Mesenchymal stem cell (in vitro differentiated cells and primary cell): ENCODE data around the gene PLCB1.

Experiments used
- DNase-seq: peaks from one replicate; pipeline ENCODE4 v3.0.0-alpha.2; 2013
- H2AFZ ChIP-seq: one replicate; pipeline ENCODE4 v1.6.1; 2013; ENCODE audit warnings: low read depth, mild to moderate bottlenecking, control low read depth, inconsistent platforms, low read length, moderate library complexity
- H2AK5ac ChIP-seq: 2 replicates; pipeline ENCODE4 v1.6.1; 2013; ENCODE audit warnings: low read length, moderate library complexity, mild to moderate bottlenecking, inconsistent platforms; ENCODE audit not compliant: severe bottlenecking
- H2BK120ac ChIP-seq: one replicate; pipeline ENCODE4 v1.6.1; 2013; ENCODE audit warnings: low read depth, mild to moderate bottlenecking, inconsistent platforms, low read length, moderate library complexity
- H2BK12ac ChIP-seq, 2 experiments: one replicate each; pipeline ENCODE4 v1.6.1; 2013; ENCODE audit warnings: inconsistent platforms in 2 of 2, low read length in 2 of 2, mild to moderate bottlenecking in 2 of 2, moderate library complexity in 2 of 2, control low read depth in 1 of 2
- H2BK15ac ChIP-seq: one replicate; pipeline ENCODE4 v1.6.1; 2013; ENCODE audit warnings: mild to moderate bottlenecking, low read depth, inconsistent platforms; ENCODE audit not compliant: poor library complexity, severe bottlenecking
- H2BK5ac ChIP-seq: 2 replicates; pipeline ENCODE4 v1.6.1; 2013; ENCODE audit warnings: low read depth, mild to moderate bottlenecking, low read length, control low read depth, inconsistent platforms; ENCODE audit not compliant: poor library complexity, severe bottlenecking
- H3K14ac ChIP-seq, 2 experiments: one replicate each; pipeline ENCODE4 v1.6.1; 2013; ENCODE audit warnings: inconsistent platforms in 2 of 2, low read length in 2 of 2, control low read depth in 1 of 2, mild to moderate bottlenecking in 1 of 2, moderate library complexity in 1 of 2
- H3K18ac ChIP-seq, 2 experiments: one replicate each; pipeline ENCODE4 v1.6.1; 2013; ENCODE audit warnings: inconsistent platforms in 2 of 2, low read length in 2 of 2, control low read depth in 1 of 2, low read depth in 1 of 2, mild to moderate bottlenecking in 1 of 2
- H3K23ac ChIP-seq, 2 experiments: one replicate each; pipeline ENCODE4 v1.6.1; 2013; ENCODE audit warnings: inconsistent platforms in 2 of 2, low read length in 2 of 2, mild to moderate bottlenecking in 2 of 2, moderate library complexity in 2 of 2, control low read depth in 1 of 2
- H3K27ac ChIP-seq: 2 replicates; pipeline ENCODE4 v1.5.1; 2013; ENCODE audit warnings: mild to moderate bottlenecking, moderate library complexity, low read length, control low read depth, inconsistent platforms; ENCODE audit not compliant: poor library complexity, severe bottlenecking
- H3K27me3 ChIP-seq, 2 experiments: 2 replicates each; pipeline versions ENCODE4 v1.6.1 to v1.7.0; 2013; ENCODE audit warnings: low read length in 2 of 2, mild to moderate bottlenecking in 2 of 2, moderate library complexity in 2 of 2, control low read depth in 1 of 2, inconsistent platforms in 1 of 2; ENCODE audit not compliant: control insufficient read depth in 1 of 2, insufficient read depth in 1 of 2
- H3K36me3 ChIP-seq, 2 experiments: 2 replicates each; pipeline versions ENCODE4 v1.6.1 to v1.7.0; 2013; ENCODE audit warnings: low read length in 2 of 2, control low read depth in 1 of 2, inconsistent platforms in 1 of 2, low read depth in 1 of 2, mild to moderate bottlenecking in 1 of 2; ENCODE audit not compliant: insufficient read depth in 2 of 2, control insufficient read depth in 1 of 2
- H3K4ac ChIP-seq, 2 experiments: one replicate each; pipeline ENCODE4 v1.6.1; 2013; ENCODE audit warnings: inconsistent platforms in 2 of 2, low read length in 2 of 2, mild to moderate bottlenecking in 2 of 2, moderate library complexity in 2 of 2, control low read depth in 1 of 2, low read depth in 1 of 2
- H3K4me1 ChIP-seq: 2 replicates; pipeline ENCODE4 v1.6.1; 2013; ENCODE audit warnings: low read depth, low read length, control low read depth; ENCODE audit not compliant: control insufficient read depth, insufficient read depth
- H3K4me2 ChIP-seq: 2 replicates; pipeline ENCODE4 v1.6.1; 2013; ENCODE audit warnings: low read length, mild to moderate bottlenecking, inconsistent platforms; ENCODE audit not compliant: poor library complexity, severe bottlenecking
- H3K4me3 ChIP-seq, 2 experiments: 2 replicates each; pipeline versions ENCODE4 v1.5.1 to v1.7.0; 2013; ENCODE audit warnings: low read length in 2 of 2, mild to moderate bottlenecking in 2 of 2, control low read depth in 1 of 2, low read depth in 1 of 2; ENCODE audit not compliant: insufficient read depth in 1 of 2
- H3K79me1 ChIP-seq: replicated peaks from 2 replicates; pipeline ENCODE4 v1.6.1; 2013; ENCODE audit warnings: mild to moderate bottlenecking, control low read depth, low read length, inconsistent platforms; ENCODE audit not compliant: poor library complexity, severe bottlenecking
- H3K9ac ChIP-seq: 2 replicates; pipeline ENCODE4 v1.7.0; 2013; ENCODE audit warnings: mild to moderate bottlenecking, low read length, moderate library complexity
- H3K9me3 ChIP-seq: 2 replicates; pipeline ENCODE4 v1.7.0; 2013; ENCODE audit warnings: mild to moderate bottlenecking, low read length; ENCODE audit not compliant: control insufficient read depth
- H4K8ac ChIP-seq: one replicate; pipeline ENCODE4 v1.6.1; 2013; ENCODE audit warnings: inconsistent platforms, mild to moderate bottlenecking, low read length, moderate library complexity
- H4K91ac ChIP-seq: one replicate; pipeline ENCODE4 v1.6.1; 2013; ENCODE audit warnings: mild to moderate bottlenecking, low read length, inconsistent platforms
- WGBS: methylation state at CpG from one replicate; pipeline ENCODE4 v1.1.7; 2013; ENCODE audit warnings: mixed read lengths; 5-methylcytosine and 5-hydroxymethylcytosine counted together

The PLCB1 gene

GRCh38 chr20:8425802-8426201, 293.7 kb downstream of the PLCB1 start:
- no peak overlapping the region for H2AK5ac ChIP-seq
- H3K4ac ChIP-seq: no peak overlapping the region
- no peaks in the 10 kb centered on the region for H3K9me3 ChIP-seq
- H2BK5ac ChIP-seq: no peak overlapping the region
- no peak overlapping the region for H4K91ac ChIP-seq
- no peaks in the 10 kb centered on the region for H3K27me3 ChIP-seq
- no peak overlapping the region for H3K23ac ChIP-seq
- 100% methylated on average over 4 of the region's 4 CpGs for WGBS
- H2BK12ac ChIP-seq: no peak overlapping the region
- no peak overlapping the region for H3K14ac ChIP-seq
- no peak overlapping the region for H2BK15ac ChIP-seq
- H3K4me2 ChIP-seq: no peak overlapping the region
- no peaks in the 10 kb centered on the region for H3K79me1 ChIP-seq
- no peak overlapping the region for H2BK120ac ChIP-seq
- DNase-seq: no peak
- no peak overlapping the region for H2AFZ ChIP-seq
- H3K27ac ChIP-seq: no peak overlapping the region
- H3K4me3 ChIP-seq: no peak overlapping the region
- H3K18ac ChIP-seq: no peak overlapping the region
- no peaks in the 10 kb centered on the region for H3K36me3 ChIP-seq
- no peak overlapping the region for H3K9ac ChIP-seq
- no peak overlapping the region for H4K8ac ChIP-seq
- no peaks in the 10 kb centered on the region for H3K4me1 ChIP-seq

GRCh38 chr20:8427419-8428040, 295.5 kb downstream of the PLCB1 start:
- no peak overlapping the region for H3K18ac ChIP-seq
- WGBS: 89% methylated on average over 2 of the region's 2 CpGs

GRCh38 chr20:8428988-8429387, 296.9 kb downstream of the PLCB1 start:
- Histone ChIP-seq H2AK5ac (no peak overlapping the region), H2AFZ (no peak overlapping the region), H3K36me3 (no peaks in the 10 kb centered on the region), H2BK120ac (no peak overlapping the region), H3K27ac (no peak overlapping the region), H3K27me3 (no peaks in the 10 kb centered on the region), H3K14ac (no peak overlapping the region), H3K4ac (no peak overlapping the region), H3K4me1 (peaks cover 7% of the 10 kb centered on the region), H3K4me2 (no peak overlapping the region), H3K9ac (no peak overlapping the region), H4K91ac (no peak overlapping the region), H3K79me1 (no peaks in the 10 kb centered on the region), H2BK12ac (no peak overlapping the region), H2BK5ac (no peak overlapping the region), H4K8ac (no peak overlapping the region), H2BK15ac (no peak overlapping the region), H3K23ac (no peak overlapping the region), H3K18ac (no peak overlapping the region), H3K9me3 (no peaks in the 10 kb centered on the region), H3K4me3 (no peak overlapping the region)
- 83% methylated on average over 3 of the region's 3 CpGs for WGBS
- no peak for DNase-seq

More at GRCh38 chr20:8427419-8428040, 295.5 kb downstream of the PLCB1 start:
- Histone ChIP-seq H3K27me3 (no peaks in the 10 kb centered on the region), H4K8ac (no peak overlapping the region), H3K9ac (no peak overlapping the region), H3K4me2 (no peak overlapping the region), H3K4me1 (peaks cover 5% of the 10 kb centered on the region), H3K9me3 (no peaks in the 10 kb centered on the region), H2AFZ (no peak overlapping the region), H2BK15ac (no peak overlapping the region), H2BK12ac (no peak overlapping the region), H3K4me3 (no peak overlapping the region), H2BK5ac (no peak overlapping the region), H3K23ac (no peak overlapping the region), H3K14ac (no peak overlapping the region), H3K79me1 (no peaks in the 10 kb centered on the region), H3K36me3 (no peaks in the 10 kb centered on the region), H3K27ac (no peak overlapping the region), H3K4ac (no peak overlapping the region), H2AK5ac (no peak overlapping the region), H4K91ac (no peak overlapping the region), H2BK120ac (no peak overlapping the region)
- DNase-seq: no peak

GRCh38 chr20:8431538-8432434, 299.7 kb downstream of the PLCB1 start:
- H3K27ac ChIP-seq: peak overlapping the region; percentile 61
- H3K18ac ChIP-seq: peak overlapping the region in 1 of 2 experiments; percentile 54
- peak overlapping the region in 1 of 2 experiments; percentile 39 for H2BK12ac ChIP-seq
- H3K14ac ChIP-seq: no peak overlapping the region
- H2BK120ac ChIP-seq: peak overlapping the region; percentile 85
- no peaks in the 10 kb centered on the region for H3K9me3 ChIP-seq
- H4K8ac ChIP-seq: peak overlapping the region; percentile 49
- no peak overlapping the region for H2BK15ac ChIP-seq
- H2AFZ ChIP-seq: no peak overlapping the region
- H3K4me3 ChIP-seq: peak overlapping the region in 1 of 2 experiments; percentile 32
- H3K4ac ChIP-seq: no peak overlapping the region
- DNase-seq: no peak
- H3K4me1 ChIP-seq: peaks cover 7% of the 10 kb centered on the region
- H3K27me3 ChIP-seq: no peaks in the 10 kb centered on the region
- H4K91ac ChIP-seq: no peak overlapping the region
- H3K36me3 ChIP-seq: no peaks in the 10 kb centered on the region
- H3K9ac ChIP-seq: peak overlapping the region; percentile 65
- no peak overlapping the region for H2BK5ac ChIP-seq
- WGBS: 46% methylated on average over 11 of the region's 11 CpGs
- H3K79me1 ChIP-seq: no peaks in the 10 kb centered on the region
- H3K4me2 ChIP-seq: peak overlapping the region; percentile 28
- H2AK5ac ChIP-seq: peak overlapping the region; percentile 91
- H3K23ac ChIP-seq: no peak overlapping the region
